Fibroblast of skin of scalp (primary cell): ENCODE measurements around the gene ADARB2.

Experiments
- DNase-seq: peaks from one replicate; pipeline ENCODE4 v3.0.0-alpha.2; 2013

Gene ADARB2

GRCh38 chr10:1591045-1591444, 146.3 kb downstream of the ADARB2 start:
- no peak for DNase-seq

- DNase-seq: no peak
These were observed 148.1 kb downstream of the ADARB2 start for GRCh38 chr10:1589257-1589656.

- no peak for DNase-seq
These were observed 154.6 kb downstream of the ADARB2 start for GRCh38 chr10:1582739-1583138.

- no peak for DNase-seq
These were observed 156.1 kb downstream of the ADARB2 start for GRCh38 chr10:1581189-1581588.

- no peak for DNase-seq
These were observed 157.7 kb downstream of the ADARB2 start for GRCh38 chr10:1579671-1580070.

- DNase-seq: no peak
These were observed 158.2 kb downstream of the ADARB2 start for GRCh38 chr10:1579141-1579491.

- DNase-seq: no peak
These were observed 158.8 kb downstream of the ADARB2 start for GRCh38 chr10:1578392-1579140.

GRCh38 chr10:1577945-1578344, 159.4 kb downstream of the ADARB2 start:
- no peak for DNase-seq

- no peak for DNase-seq
These were observed 160.0 kb downstream of the ADARB2 start for GRCh38 chr10:1577373-1577770.

GRCh38 chr10:1576467-1577372, 160.6 kb downstream of the ADARB2 start:
- no peak for DNase-seq

GRCh38 chr10:1575481-1576244, 161.7 kb downstream of the ADARB2 start:
- no peak for DNase-seq

GRCh38 chr10:1574719-1575118, 162.6 kb downstream of the ADARB2 start:
- DNase-seq: no peak

GRCh38 chr10:1573981-1574380, 163.3 kb downstream of the ADARB2 start:
- no peak for DNase-seq

GRCh38 chr10:1573334-1573969, 163.9 kb downstream of the ADARB2 start:
- no peak for DNase-seq

- DNase-seq: no peak
These were observed 164.6 kb downstream of the ADARB2 start for GRCh38 chr10:1572519-1573333.

- DNase-seq: no peak
These were observed 165.6 kb downstream of the ADARB2 start for GRCh38 chr10:1571587-1572237.

- DNase-seq: no peak
These were observed 166.8 kb downstream of the ADARB2 start for GRCh38 chr10:1570416-1571051.

- DNase-seq: no peak
These were observed 168.1 kb downstream of the ADARB2 start for GRCh38 chr10:1569208-1569607.

GRCh38 chr10:1567742-1568495, 169.4 kb downstream of the ADARB2 start:
- no peak for DNase-seq

GRCh38 chr10:1567152-1567551, 170.2 kb downstream of the ADARB2 start:
- DNase-seq: no peak
